GM19455 (cell line): Measurements from ENCODE around the gene TOP2A.
"Not testable (repeated sequence)": the region's sequence is repeated elsewhere in the genome, so short reads cannot be mapped to it uniquely, and the experiment has no call there.

Experiments
- ATAC-seq: cut with Tn5 transposase; IDR thresholded peaks from one replicate; pipeline ENCODE4 v1.9.1; 2021; ENCODE audit not compliant: unreplicated experiment

The TOP2A gene

GRCh38 chr17:40376541-40376940, 41.2 kb downstream of the TOP2A start:
- ATAC-seq: not testable (repeated sequence)

GRCh38 chr17:40375786-40376185, 41.9 kb downstream of the TOP2A start:
- ATAC-seq: not testable (repeated sequence)

- no peak for ATAC-seq
Measured at GRCh38 chr17:40374821-40375498, 42.7 kb downstream of the TOP2A start.

GRCh38 chr17:40373999-40374398, 43.7 kb downstream of the TOP2A start:
- ATAC-seq: no peak

- ATAC-seq: no peak
Measured at GRCh38 chr17:40373324-40373723, 44.4 kb downstream of the TOP2A start.

GRCh38 chr17:40372644-40373043, 45.1 kb downstream of the TOP2A start:
- ATAC-seq: not testable (repeated sequence)

GRCh38 chr17:40372031-40372430, 45.7 kb downstream of the TOP2A start:
- ATAC-seq: no peak

GRCh38 chr17:40371261-40371929, 46.3 kb downstream of the TOP2A start:
- ATAC-seq: no peak

GRCh38 chr17:40369923-40370322, 47.8 kb downstream of the TOP2A start:
- ATAC-seq: no peak

GRCh38 chr17:40367728-40368127, 50.0 kb downstream of the TOP2A start:
- not testable (repeated sequence) for ATAC-seq

GRCh38 chr17:40366861-40367518, 50.7 kb downstream of the TOP2A start:
- ATAC-seq: no peak

- no peak for ATAC-seq
Measured at GRCh38 chr17:40366076-40366860, 51.4 kb downstream of the TOP2A start.

GRCh38 chr17:40364906-40365305, 52.8 kb downstream of the TOP2A start:
- no peak for ATAC-seq

GRCh38 chr17:40364121-40364861, 53.4 kb downstream of the TOP2A start, which contains the start of gene GJD3:
Gene GJD3 (minus strand): TSS chr17:40364737. CDS start chr17:40363815, 922 bp downstream.
- no peak for ATAC-seq

- peak; percentile 24 for ATAC-seq
Measured at GRCh38 chr17:40363111-40363827, 54.4 kb downstream of the TOP2A start.

GRCh38 chr17:40362696-40363110, 55.0 kb downstream of the TOP2A start:
- peak; percentile 59 for ATAC-seq

GRCh38 chr17:40361925-40362695, 55.6 kb downstream of the TOP2A start:
- no peak for ATAC-seq

- ATAC-seq: no peak
Measured at GRCh38 chr17:40361063-40361924, 56.4 kb downstream of the TOP2A start.
